Trophoblast cell (in vitro differentiated cells and primary cell): ENCODE measurements around the gene ONECUT1.

ENCODE experiments used
- DNase-seq, 2 donors: peaks; one replicate each; pipeline ENCODE4 v3.0.0-alpha.2; 2016
- H2AFZ ChIP-seq: 2 replicates; pipeline ENCODE4 v1.6.1; 2013; ENCODE audit warnings: low read length, moderate library complexity, mild to moderate bottlenecking; ENCODE audit not compliant: insufficient read depth, poor library complexity
- H2AK5ac ChIP-seq: 2 replicates; pipeline ENCODE4 v1.6.1; 2013; ENCODE audit warnings: mild to moderate bottlenecking, low read length
- H2BK120ac ChIP-seq: 2 replicates; pipeline ENCODE4 v1.6.1; 2013; ENCODE audit warnings: low read length, mild to moderate bottlenecking, moderate library complexity; ENCODE audit not compliant: insufficient read depth, poor library complexity
- H2BK12ac ChIP-seq: 2 replicates; pipeline ENCODE4 v1.6.1; 2013; ENCODE audit warnings: mild to moderate bottlenecking, low read length, moderate library complexity
- H2BK5ac ChIP-seq: 2 replicates; pipeline ENCODE4 v1.6.1; 2013; ENCODE audit warnings: low read length, low read depth, moderate library complexity, mild to moderate bottlenecking; ENCODE audit not compliant: poor library complexity
- H3K14ac ChIP-seq: 2 replicates; pipeline ENCODE4 v1.6.1; 2013; ENCODE audit warnings: mild to moderate bottlenecking, low read length
- H3K18ac ChIP-seq: 2 replicates; pipeline ENCODE4 v1.6.1; 2013; ENCODE audit warnings: mild to moderate bottlenecking, low read length
- H3K23ac ChIP-seq: 2 replicates; pipeline ENCODE4 v1.6.1; 2013; ENCODE audit warnings: low read length
- H3K27ac ChIP-seq: 2 replicates; pipeline ENCODE4 v1.5.1; 2013; ENCODE audit warnings: low read depth, mild to moderate bottlenecking, inconsistent platforms, low read length, moderate library complexity
- H3K27me3 ChIP-seq: 2 replicates; pipeline ENCODE4 v1.6.1; 2013; ENCODE audit warnings: inconsistent platforms, mild to moderate bottlenecking, low read length, moderate library complexity; ENCODE audit not compliant: insufficient read depth
- H3K36me3 ChIP-seq, 2 experiments: 1 replicate in 1 of 2; 2 replicates in 1 of 2; pipeline ENCODE4 v1.6.1; 2013; ENCODE audit warnings: low read length in 2 of 2, mild to moderate bottlenecking in 2 of 2, moderate library complexity in 1 of 2; ENCODE audit not compliant: insufficient read depth in 2 of 2, control insufficient read depth in 1 of 2
- H3K4ac ChIP-seq: 2 replicates; pipeline ENCODE4 v1.6.1; 2013; ENCODE audit warnings: low read depth, mild to moderate bottlenecking, low read length, moderate library complexity
- H3K4me1 ChIP-seq, 2 experiments: 1 replicate in 1 of 2; 2 replicates in 1 of 2; pipeline ENCODE4 v1.6.1; 2013; ENCODE audit warnings: low read length in 2 of 2, mild to moderate bottlenecking in 2 of 2, moderate library complexity in 1 of 2; ENCODE audit not compliant: insufficient read depth in 2 of 2, control insufficient read depth in 1 of 2
- H3K4me2 ChIP-seq: 2 replicates; pipeline ENCODE4 v1.6.1; 2013; ENCODE audit warnings: inconsistent platforms, mild to moderate bottlenecking, low read length, moderate library complexity
- H3K4me3 ChIP-seq: 2 replicates; pipeline ENCODE4 v1.5.1; 2013; ENCODE audit warnings: mild to moderate bottlenecking, low read depth, low read length, inconsistent platforms
- H3K79me1 ChIP-seq: one replicate; pipeline ENCODE4 v1.6.1; 2013; ENCODE audit warnings: low read length
- H3K79me2 ChIP-seq: 2 replicates; pipeline ENCODE4 v1.6.1; 2013; ENCODE audit warnings: low read length, mild to moderate bottlenecking; ENCODE audit not compliant: control insufficient read depth, insufficient read depth, poor library complexity
- H3K9ac ChIP-seq: 2 replicates; pipeline ENCODE4 v1.6.1; 2013; ENCODE audit warnings: mild to moderate bottlenecking, low read length
- H3K9me3 ChIP-seq: 2 replicates; pipeline ENCODE4 v1.6.1; 2013; ENCODE audit warnings: low read depth, mild to moderate bottlenecking, control low read depth, inconsistent platforms, low read length; ENCODE audit not compliant: insufficient read depth
- H4K12ac ChIP-seq: 2 replicates; pipeline ENCODE4 v1.6.1; 2013; ENCODE audit warnings: low read depth, mild to moderate bottlenecking, low read length, moderate library complexity
- H4K8ac ChIP-seq: 2 replicates; pipeline ENCODE4 v1.6.1; 2013; ENCODE audit warnings: low read depth, mild to moderate bottlenecking, low read length, moderate library complexity
- H4K91ac ChIP-seq: one replicate; pipeline ENCODE4 v1.6.1; 2013; ENCODE audit warnings: low read depth, mild to moderate bottlenecking, low read length, moderate library complexity
- WGBS: extraction: QIAGEN DNeasy Blood & Tissue Kit; methylation state at CpG from one replicate; pipeline ENCODE4 v1.1.7; 2013; ENCODE audit warnings: missing lambda C conversion rate; ENCODE audit not compliant: insufficient read length, insufficient coverage; ENCODE audit errors: extremely low coverage; 5-methylcytosine and 5-hydroxymethylcytosine counted together

Gene ONECUT1

DNA sequence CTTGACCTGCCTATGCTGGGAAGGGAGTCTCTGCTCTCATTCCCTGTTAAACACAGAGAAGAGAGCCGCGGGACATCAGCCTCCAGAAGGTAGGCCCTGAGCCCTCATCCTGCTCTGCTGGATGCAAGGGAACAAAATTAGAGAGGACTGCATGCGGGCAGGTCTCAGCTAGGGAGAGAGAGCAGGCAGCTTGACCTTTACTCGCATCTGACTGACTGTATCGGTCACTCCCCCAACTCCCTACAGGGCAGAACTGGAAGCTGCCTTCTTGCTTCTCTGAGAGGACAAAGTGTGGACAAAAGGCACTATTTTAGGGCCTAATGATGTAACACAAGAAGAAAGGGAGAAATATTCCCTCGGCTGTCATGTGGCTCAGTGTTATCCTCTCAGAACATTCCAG is 72.2 kb downstream of the ONECUT1 start:
- H2AFZ ChIP-seq, result no peak overlapping the region
- H2BK12ac ChIP-seq, result no peak overlapping the region

DNA sequence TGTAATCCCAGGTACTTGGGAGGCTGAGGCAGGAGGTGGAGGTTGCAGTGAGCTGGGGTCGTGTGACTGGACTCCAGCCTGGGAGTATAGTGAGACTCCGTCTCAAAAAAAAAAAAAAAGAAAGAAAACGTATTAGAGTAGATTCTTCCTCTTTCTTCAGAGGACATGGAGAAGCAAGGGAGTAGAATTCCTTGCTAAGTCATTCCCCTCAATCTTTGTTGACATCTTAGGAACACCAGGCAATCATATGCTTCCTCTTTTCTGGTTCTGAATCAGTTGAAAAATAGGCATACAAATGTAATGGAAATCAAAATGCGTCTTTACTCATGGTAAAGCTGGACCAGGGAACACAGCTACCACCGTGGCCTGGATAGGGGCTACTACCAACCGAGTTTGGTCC is 72.7 kb downstream of the ONECUT1 start:
- no peaks in the 10 kb centered on the region for H3K27me3 ChIP-seq
- H3K27ac ChIP-seq, result peak overlapping the region; percentile 7
- no peak overlapping the region for H3K14ac ChIP-seq
- H3K4me3 ChIP-seq, result no peak overlapping the region
- no peaks in the 10 kb centered on the region for H3K79me2 ChIP-seq
- H2AK5ac ChIP-seq, result no peak overlapping the region
- no peak overlapping the region for H2AFZ ChIP-seq
- H2BK120ac ChIP-seq, result no peak overlapping the region
- DNase-seq, result no peak
- H4K91ac ChIP-seq, result no peak overlapping the region
- no peak overlapping the region for H3K4ac ChIP-seq
- no peak overlapping the region for H4K8ac ChIP-seq
- no peak overlapping the region for H3K23ac ChIP-seq
- no peak overlapping the region for H3K4me2 ChIP-seq
- no peak overlapping the region for H4K12ac ChIP-seq
- H3K4me1 ChIP-seq, result no peaks in the 10 kb centered on the region
- no peaks in the 10 kb centered on the region for H3K9me3 ChIP-seq
- no peak overlapping the region for H3K9ac ChIP-seq
- no peak overlapping the region for H2BK12ac ChIP-seq
- H2BK5ac ChIP-seq, result no peak overlapping the region
- H3K36me3 ChIP-seq, result no peaks in the 10 kb centered on the region
- H3K79me1 ChIP-seq, result no peaks in the 10 kb centered on the region
- H3K18ac ChIP-seq, result no peak overlapping the region
- no CpG with 5 or more reads among the region's 6 CpGs for WGBS

More for the DNA sequence above, 72.2 kb downstream of the ONECUT1 start:
- no peak overlapping the region for H3K4ac ChIP-seq
- H2AK5ac ChIP-seq, result no peak overlapping the region
- WGBS, result no CpG with 5 or more reads among the region's 6 CpGs
- H3K4me2 ChIP-seq, result no peak overlapping the region
- H3K79me1 ChIP-seq, result no peaks in the 10 kb centered on the region
- no peaks in the 10 kb centered on the region for H3K27me3 ChIP-seq
- no peak overlapping the region for H2BK5ac ChIP-seq
- no peak overlapping the region for H2BK120ac ChIP-seq
- no peaks in the 10 kb centered on the region for H3K4me1 ChIP-seq
- H3K27ac ChIP-seq, result peak overlapping the region; percentile 54
- H3K9ac ChIP-seq, result no peak overlapping the region
- no peak overlapping the region for H3K23ac ChIP-seq
- no peak overlapping the region for H3K18ac ChIP-seq
- no peaks in the 10 kb centered on the region for H3K79me2 ChIP-seq
- no peak overlapping the region for H3K14ac ChIP-seq
- peak overlapping the region; percentile 65 for H4K91ac ChIP-seq
- DNase-seq, result peak; percentile 90 to 91
- H3K36me3 ChIP-seq, result no peaks in the 10 kb centered on the region
- no peak overlapping the region for H3K4me3 ChIP-seq
- H3K9me3 ChIP-seq, result no peaks in the 10 kb centered on the region
- no peak overlapping the region for H4K12ac ChIP-seq
- no peak overlapping the region for H4K8ac ChIP-seq

DNA sequence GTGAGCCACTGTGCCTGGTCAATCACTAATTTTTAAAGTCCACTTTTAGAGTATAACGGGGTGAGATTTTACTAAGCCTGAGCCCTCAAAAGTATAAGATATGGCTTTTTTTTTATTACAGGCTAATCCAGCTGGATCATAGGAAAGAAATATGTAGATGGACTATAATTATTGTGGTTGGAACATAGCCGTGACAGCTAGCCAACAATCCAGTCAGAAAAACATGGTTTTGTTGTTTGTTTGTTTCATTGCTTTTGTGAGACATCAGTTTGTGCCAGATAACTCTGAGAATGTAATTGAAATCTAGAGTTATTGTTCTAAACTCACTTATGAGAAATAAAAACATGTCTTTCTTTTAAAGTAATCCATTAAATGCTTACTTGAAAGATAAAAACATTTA is 73.6 kb downstream of the ONECUT1 start:
- H3K4ac ChIP-seq, result no peak overlapping the region
- H2BK5ac ChIP-seq, result no peak overlapping the region
- H3K36me3 ChIP-seq, result no peaks in the 10 kb centered on the region
- no peak overlapping the region for H3K4me2 ChIP-seq
- no peaks in the 10 kb centered on the region for H3K79me1 ChIP-seq
- no peaks in the 10 kb centered on the region for H3K9me3 ChIP-seq
- H3K18ac ChIP-seq, result no peak overlapping the region
- H4K8ac ChIP-seq, result no peak overlapping the region
- WGBS, result no CpG with 5 or more reads among the region's 2 CpGs
- H3K27ac ChIP-seq, result no peak overlapping the region
- no peak overlapping the region for H2AFZ ChIP-seq
- no peak overlapping the region for H2AK5ac ChIP-seq
- H3K14ac ChIP-seq, result no peak overlapping the region
- H3K23ac ChIP-seq, result no peak overlapping the region
- H3K79me2 ChIP-seq, result no peaks in the 10 kb centered on the region
- no peak overlapping the region for H4K91ac ChIP-seq
- H3K4me3 ChIP-seq, result no peak overlapping the region
- H3K9ac ChIP-seq, result no peak overlapping the region
- no peak overlapping the region for H2BK12ac ChIP-seq
- no peaks in the 10 kb centered on the region for H3K27me3 ChIP-seq
- no peak overlapping the region for H2BK120ac ChIP-seq
- H4K12ac ChIP-seq, result no peak overlapping the region
- no peaks in the 10 kb centered on the region for H3K4me1 ChIP-seq
- DNase-seq, result no peak

DNA sequence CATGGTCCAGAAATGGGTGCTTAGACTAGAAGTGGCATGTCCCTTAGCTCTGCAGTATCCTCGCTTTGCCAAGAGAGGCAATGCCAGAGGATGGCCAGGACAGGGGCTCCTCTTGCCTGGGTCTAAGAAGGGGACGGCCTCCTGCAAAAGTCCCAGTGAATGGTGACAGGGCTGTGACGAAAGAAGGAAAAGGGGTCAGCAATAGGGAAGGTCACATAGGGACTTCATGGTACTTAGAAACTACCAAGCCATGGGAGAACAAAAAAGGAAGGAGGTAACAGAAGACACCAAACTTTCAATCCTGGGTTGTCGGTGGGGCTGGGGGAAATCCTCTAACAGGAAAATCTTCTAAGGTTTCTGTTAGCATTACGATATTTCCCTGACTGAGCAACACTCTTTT is 74.7 kb downstream of the ONECUT1 start:
- Histone ChIP-seq H4K91ac (no peak overlapping the region), H4K8ac (no peak overlapping the region), H3K79me1 (no peaks in the 10 kb centered on the region), H3K4me2 (no peak overlapping the region), H2BK5ac (no peak overlapping the region), H2AK5ac (no peak overlapping the region), H2AFZ (no peak overlapping the region), H3K4ac (no peak overlapping the region), H3K27me3 (no peaks in the 10 kb centered on the region), H3K9me3 (no peaks in the 10 kb centered on the region), H3K27ac (no peak overlapping the region), H3K36me3 (no peaks in the 10 kb centered on the region), H4K12ac (no peak overlapping the region), H2BK12ac (no peak overlapping the region), H2BK120ac (no peak overlapping the region), H3K23ac (no peak overlapping the region), H3K4me3 (no peak overlapping the region), H3K9ac (no peak overlapping the region), H3K18ac (no peak overlapping the region), H3K14ac (no peak overlapping the region), H3K79me2 (no peaks in the 10 kb centered on the region), H3K4me1 (no peaks in the 10 kb centered on the region)
- no peak for DNase-seq
- WGBS, result no CpG with 5 or more reads among the region's 5 CpGs
